HG02588 (cell line): ENCODE measurements around the gene MAPK7.

Experiments used
- ATAC-seq: cut with Tn5 transposase; IDR thresholded peaks from one replicate; pipeline ENCODE4 v1.9.1; 2021; ENCODE audit warnings: mild to moderate bottlenecking, moderate library complexity; ENCODE audit not compliant: unreplicated experiment

Gene MAPK7

GRCh38 chr17:19377602-19378415 lies 489 bp upstream of the MAPK7 start:
- peak; percentile 91 for ATAC-seq

GRCh38 chr17:19379361-19380065 lies 1.2 kb downstream of the MAPK7 start:
- ATAC-seq: no peak

GRCh38 chr17:19380481-19381301 lies 2.4 kb downstream of the MAPK7 start:
- ATAC-seq: no peak

DNA sequence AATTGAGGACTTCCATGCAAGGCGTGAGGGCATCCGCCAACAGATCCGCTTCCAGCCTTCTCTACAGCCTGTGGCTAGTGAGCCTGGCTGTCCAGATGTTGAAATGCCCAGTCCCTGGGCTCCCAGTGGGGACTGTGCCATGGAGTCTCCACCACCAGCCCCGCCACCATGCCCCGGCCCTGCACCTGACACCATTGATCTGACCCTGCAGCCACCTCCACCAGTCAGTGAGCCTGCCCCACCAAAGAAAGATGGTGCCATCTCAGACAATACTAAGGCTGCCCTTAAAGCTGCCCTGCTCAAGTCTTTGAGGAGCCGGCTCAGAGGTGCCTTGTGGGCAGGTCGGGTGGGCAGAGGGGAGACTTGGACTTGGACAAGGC lies 3.1 kb downstream of the MAPK7 start:
- ATAC-seq: no peak

GRCh38 chr17:19381741-19382444 lies 3.6 kb downstream of the MAPK7 start:
- no peak for ATAC-seq

- no peak for ATAC-seq
Observed at GRCh38 chr17:19382531-19383444, 4.5 kb downstream of the MAPK7 start.

DNA sequence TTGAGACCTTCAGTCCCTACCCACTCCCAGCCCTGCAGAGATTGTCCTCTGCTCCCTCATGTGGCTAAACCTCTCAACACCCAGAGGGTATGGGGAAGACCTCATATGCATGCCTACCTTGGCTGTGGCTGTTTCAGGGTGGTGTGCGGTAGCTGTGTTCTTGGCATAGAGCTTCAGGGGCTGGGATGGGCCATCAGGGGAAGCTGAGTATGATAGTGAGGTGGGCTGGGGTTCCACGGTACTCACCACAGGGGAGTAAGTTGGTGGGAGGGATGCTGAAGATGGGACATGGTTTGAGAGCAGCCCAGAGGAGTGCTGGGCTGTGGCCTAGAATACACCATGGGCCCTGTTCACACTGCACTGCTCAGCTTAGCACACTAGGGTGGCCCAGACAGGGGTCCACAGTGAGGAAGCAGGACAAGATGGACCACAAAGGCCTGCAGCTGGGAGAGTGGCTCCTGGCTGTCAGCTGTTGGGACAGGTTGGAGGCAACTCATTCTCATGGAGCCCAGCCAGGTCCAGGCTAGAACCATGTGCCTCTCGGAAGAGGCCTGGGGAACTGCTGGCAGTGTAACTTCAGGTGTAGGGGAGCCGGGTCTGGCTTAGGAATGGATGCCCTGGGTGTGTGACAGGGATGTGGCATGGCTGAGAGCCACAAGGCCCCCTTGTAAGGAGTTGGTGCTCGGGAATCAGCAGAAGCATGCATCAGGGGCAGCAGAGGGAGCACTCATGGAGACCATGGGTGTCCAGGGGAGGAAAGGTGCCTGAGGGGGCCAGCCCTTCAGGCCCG lies 5.6 kb downstream of the MAPK7 start:
- no peak for ATAC-seq

DNA sequence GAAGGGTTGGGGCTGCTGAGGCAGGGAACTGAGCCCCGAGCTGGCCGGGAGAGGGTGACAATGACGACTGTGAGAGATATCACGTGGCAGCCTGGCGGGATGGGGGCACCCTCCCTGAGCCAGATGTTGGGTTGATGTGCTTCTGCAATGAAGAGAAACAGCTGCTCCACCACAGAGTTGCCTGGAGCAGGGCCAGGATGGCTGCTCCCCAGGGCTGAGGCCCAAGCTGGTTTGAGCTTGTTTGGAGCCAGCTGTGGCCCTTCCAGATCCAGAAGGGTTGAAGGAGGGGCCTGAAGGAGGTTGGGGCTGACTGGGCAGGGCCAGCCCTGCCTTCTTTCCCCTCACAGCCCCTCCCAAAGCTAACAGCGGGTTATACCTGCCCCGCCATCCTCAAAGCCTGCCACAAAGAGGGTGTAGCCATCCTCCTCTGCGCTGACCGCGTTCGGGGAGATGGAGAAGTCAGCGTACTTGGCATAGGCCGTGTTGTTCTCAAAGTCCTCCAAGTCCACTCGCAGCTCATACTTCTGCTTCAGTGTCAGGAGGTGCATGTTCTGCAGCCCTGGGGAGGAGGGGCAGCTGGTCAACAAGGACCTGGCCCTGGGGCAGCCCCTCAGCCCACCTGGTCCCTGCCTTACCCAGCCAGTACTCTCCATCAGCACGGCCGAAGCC lies 6.6 kb downstream of the MAPK7 start:
- no peak for ATAC-seq

DNA sequence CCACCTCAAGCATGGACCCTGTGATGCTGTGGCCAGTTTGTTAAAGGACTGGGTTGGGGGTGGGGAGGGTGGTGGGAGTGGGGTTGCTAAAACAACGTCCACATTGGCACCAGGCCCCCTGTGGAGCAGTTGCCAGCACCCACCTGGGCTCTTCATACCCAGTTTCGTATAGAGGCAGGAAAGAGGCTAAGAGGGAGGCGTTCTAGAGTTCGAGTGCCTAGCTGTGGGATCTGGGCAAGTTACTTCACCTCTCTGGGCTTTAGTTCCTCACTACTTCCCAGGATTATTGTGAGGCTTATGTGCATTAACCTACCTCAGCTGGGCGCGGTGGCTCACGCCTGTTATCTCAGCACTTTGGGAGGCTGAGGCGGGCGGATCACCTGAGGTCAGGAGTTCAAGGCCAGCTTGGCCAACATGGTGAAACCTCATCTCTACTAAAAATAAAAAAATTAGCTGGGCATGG lies 7.3 kb downstream of the MAPK7 start:
- no peak for ATAC-seq

- ATAC-seq: no peak
Observed at GRCh38 chr17:19386051-19386929, 8.0 kb downstream of the MAPK7 start.

DNA sequence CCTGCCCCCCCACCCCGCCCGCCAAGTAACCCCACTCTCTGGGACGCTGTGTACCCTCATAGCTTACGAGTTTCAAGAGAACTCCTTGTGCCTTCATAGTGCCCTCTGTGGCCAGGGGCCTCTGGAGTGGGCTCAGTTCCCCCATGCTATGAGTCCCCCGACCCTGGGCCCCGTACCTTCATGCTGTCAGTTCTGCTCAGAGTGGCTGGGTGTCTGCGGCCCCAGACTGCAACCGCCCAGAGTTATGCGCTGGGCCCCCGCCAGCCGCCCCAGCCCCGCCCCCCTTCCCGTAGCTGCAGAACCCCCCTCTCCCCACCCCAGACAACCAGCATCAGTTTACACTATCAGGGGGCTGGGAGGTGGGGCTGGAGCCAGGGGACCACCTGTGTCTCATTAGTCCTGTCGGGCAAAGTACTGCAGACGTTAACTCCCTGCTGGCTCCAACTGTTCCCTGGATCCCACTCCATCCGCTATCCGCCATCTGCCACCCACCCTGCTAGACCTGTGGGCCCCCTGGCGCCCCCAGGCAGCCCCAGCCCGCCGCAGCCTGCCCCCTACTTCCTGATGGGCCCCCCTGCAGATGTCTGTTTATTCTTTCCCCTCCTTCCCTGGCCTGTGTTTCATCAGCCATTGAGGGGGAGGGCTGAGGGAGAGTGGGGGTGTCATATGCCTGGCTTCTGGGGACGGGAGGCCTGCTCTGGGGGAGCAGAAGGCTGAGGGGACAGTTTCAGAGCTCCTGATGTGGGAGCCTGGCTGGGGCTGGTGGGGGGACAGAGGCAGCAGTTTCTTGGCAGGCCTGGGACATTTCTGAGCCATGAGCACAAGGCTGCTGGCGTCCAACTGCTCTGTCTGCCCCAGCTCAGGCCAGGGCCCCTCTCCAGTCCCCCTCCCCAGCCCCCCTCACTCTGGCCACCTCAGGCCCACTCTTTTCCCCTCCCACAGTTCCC lies 8.9 kb downstream of the MAPK7 start, which contains the start of gene MFAP4:
Gene MFAP4 (minus strand): TSS at position 217 of the 947 bp plus-strand sequence. CDS start 35 bp downstream, at position 182.
- no peak for ATAC-seq

- no peak for ATAC-seq
Observed at GRCh38 chr17:19387921-19388521, 9.7 kb downstream of the MAPK7 start.

DNA sequence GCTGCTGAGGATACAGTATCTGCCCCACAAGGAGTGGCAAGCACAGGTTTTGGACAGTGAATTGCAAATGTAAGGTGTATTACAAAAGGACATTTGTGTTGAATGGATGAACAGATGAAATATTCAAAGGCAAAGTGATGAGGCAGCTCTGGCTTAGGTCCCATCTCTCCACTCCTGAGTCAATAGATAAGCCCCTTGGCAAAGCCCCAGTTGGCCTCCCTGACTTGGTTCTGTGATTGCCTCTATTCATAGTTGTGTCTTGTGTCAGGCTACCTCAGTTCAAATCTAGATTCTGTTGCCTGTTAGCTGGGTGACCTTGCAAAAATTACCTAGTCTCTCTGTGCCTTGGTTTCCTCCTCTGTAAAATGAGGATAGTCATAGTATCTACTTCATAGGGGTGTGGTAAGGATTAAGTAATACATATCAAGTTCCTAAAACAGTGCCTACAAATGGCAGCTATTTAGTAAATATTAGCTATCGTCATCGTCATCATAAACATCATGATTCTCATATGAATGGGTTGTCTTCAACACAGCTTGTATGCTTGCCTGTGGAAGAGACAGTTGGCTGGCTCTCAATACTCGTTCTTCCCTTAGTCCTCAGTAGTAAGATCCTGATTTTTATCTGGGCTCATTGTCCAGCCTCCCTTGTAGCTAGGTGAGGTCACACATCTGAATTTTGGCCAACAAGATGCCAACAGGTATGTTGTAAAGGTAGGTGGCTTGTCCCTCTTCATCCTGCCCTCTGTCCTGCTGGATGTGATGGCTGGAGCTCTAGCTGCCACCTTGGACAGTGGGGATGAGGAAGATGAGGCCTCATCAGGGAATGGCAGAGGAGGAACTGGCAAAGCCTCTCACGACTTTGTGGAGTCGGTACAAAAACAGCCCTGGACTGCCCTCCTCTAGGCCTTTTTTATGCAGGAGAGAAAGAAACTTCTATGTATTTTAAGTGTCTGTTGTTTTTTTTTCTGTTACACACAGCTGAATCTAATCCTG lies 10.8 kb downstream of the MAPK7 start:
- ATAC-seq: no peak

DNA sequence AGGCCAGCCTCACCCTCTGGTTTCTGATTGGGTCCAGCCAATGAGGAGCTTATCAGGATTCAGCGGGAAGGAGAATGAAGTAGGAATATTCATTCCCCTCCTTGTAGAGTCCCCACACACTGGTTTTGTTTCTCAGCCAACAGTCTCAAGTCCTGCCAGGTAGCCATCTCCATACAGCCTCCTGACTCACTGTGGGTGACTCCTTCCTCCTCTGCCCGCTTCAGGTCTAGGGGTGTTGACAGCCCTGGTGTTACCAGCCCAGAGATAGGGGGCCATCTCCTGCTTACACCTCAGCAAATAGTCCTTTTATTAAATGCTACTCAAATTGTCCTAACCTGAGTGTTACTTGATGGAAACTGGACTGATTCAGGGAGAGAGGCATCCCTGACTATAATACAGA lies 12.7 kb downstream of the MAPK7 start:
- ATAC-seq: no peak

DNA sequence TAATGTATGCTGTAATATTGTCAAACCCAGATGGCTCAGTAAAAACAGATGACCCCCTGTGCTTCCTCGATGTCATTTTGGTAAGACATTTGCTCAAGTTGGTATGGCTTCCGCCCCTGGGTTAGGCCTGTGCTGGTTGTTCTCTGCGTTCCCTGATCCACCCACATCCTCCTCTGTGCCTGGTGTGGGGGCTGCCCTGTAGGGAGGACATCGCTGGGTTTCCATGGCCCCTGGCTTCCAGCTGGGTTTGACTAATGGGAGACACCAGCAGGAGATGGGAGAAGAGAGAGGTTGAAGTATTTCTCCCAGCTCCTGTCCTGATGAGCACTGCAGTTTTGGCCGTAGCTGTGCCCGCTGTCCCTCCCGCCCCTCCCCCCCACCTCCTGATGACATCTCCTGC lies 13.1 kb downstream of the MAPK7 start:
- no peak for ATAC-seq
